ENCODE data around the gene GPAM.

DNA sequence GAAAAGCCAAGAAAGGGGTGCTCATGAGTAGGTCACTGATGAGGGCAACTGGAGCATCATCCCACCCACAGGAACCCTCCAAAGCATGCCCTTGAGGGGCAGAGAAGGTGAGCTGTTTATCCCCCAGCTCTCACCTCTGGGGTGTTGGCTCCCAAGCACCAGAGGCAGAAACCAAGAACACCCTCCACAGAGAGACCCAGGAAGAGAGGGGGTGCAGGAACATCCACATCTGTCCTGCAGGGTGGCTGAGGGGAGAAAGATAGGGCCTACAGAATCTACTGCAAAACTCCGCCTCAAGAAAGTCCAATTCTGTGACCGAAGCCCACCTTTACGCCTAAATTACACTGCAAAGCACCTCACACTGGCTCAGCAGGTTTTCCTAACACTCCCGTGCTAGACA is 40.1 kb downstream of the GPAM start:
- TF ChIP-seq, protein P1, sequence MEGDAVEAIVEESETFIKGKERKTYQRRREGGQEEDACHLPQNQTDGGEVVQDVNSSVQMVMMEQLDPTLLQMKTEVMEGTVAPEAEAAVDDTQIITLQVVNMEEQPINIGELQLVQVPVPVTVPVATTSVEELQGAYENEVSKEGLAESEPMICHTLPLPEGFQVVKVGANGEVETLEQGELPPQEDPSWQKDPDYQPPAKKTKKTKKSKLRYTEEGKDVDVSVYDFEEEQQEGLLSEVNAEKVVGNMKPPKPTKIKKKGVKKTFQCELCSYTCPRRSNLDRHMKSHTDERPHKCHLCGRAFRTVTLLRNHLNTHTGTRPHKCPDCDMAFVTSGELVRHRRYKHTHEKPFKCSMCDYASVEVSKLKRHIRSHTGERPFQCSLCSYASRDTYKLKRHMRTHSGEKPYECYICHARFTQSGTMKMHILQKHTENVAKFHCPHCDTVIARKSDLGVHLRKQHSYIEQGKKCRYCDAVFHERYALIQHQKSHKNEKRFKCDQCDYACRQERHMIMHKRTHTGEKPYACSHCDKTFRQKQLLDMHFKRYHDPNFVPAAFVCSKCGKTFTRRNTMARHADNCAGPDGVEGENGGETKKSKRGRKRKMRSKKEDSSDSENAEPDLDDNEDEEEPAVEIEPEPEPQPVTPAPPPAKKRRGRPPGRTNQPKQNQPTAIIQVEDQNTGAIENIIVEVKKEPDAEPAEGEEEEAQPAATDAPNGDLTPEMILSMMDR (conservative IDR thresholded peaks at IDR 0.05; ENCODE audit: low read length), result no peak
- TF ChIP-seq EZH2phosphoT487 (IDR thresholded peaks at IDR 0.05; ENCODE audit: borderline replicate concordance, low read depth, low read length), result no peak
